Endothelial cell of umbilical vein (primary cell): ENCODE results near the gene NTMT1. TPM values are rescaled to one million over a fixed set of nuclear protein-coding genes. Genes with fewer than 3 reads are reported as not detected.

ENCODE experiments used
- BruUV-seq: library from RNA; stranded (reverse); fragments of 400-500 nt; replicated peaks from 2 replicates; lab custom pipeline; 2021; lab: Mats Ljungman, UMichigan
- CTCF ChIA-PET: fragments of 300-600, 350-600 bp; sonication (Branson Sonifier 250); formaldehyde crosslinking; loops from one replicate; lab custom pipeline; 2021; ENCODE audit warnings: antibody characterized with exemption, inconsistent platforms; lab: Charles Lee
- POLR2A ChIA-PET: fragments of 300-600, 350-600 bp; sonication (Branson Sonifier 250); formaldehyde crosslinking; loops from one replicate; lab custom pipeline; 2021; ENCODE audit warnings: antibody characterized with exemption, inconsistent platforms; lab: Charles Lee
- DNase-seq: peaks from one replicate; pipeline ENCODE4 v3.0.0-alpha.2; 2011; ENCODE audit warnings: low read depth, low spot score
- FAIRE-seq: peaks from 2 replicates; lab custom pipeline; 2011; peaks lifted over from hg19 to GRCh38; lab: Jason Lieb, UNC
- H2AFZ ChIP-seq: 2 replicates; pipeline ENCODE4 v1.6.0; 2012; ENCODE audit warnings: low read depth, low read length, control low read depth, inconsistent platforms
- H3K27ac ChIP-seq: 2 replicates; pipeline ENCODE4 v1.5.1; 2011; ENCODE audit warnings: low read depth, mild to moderate bottlenecking, control low read depth, low read length, moderate library complexity; ENCODE audit not compliant: insufficient read depth
- H3K27me3 ChIP-seq, 2 experiments: 2 replicates each; pipeline versions ENCODE4 v1.6.0 to v1.6.1; 2011; ENCODE audit warnings: low read length in 2 of 2, mixed read lengths in 1 of 2; ENCODE audit not compliant: control insufficient read depth in 2 of 2, insufficient read depth in 2 of 2
- H3K36me3 ChIP-seq, 2 experiments: 2 replicates in 1 of 2; 3 replicates in 1 of 2; pipeline ENCODE4 v1.5.1; 2011; ENCODE audit warnings: low read length in 2 of 2, mild to moderate bottlenecking in 1 of 2, moderate library complexity in 1 of 2; ENCODE audit not compliant: control insufficient read depth in 2 of 2, insufficient read depth in 2 of 2; ENCODE audit errors: extremely low read depth in 1 of 2
- H3K4me1 ChIP-seq: 3 replicates; pipeline ENCODE4 v1.5.1; 2011; ENCODE audit warnings: mild to moderate bottlenecking, low read length; ENCODE audit not compliant: control insufficient read depth, insufficient read depth; ENCODE audit errors: extremely low read depth
- H3K4me2 ChIP-seq: 2 replicates; pipeline ENCODE4 v1.6.1; 2011; ENCODE audit warnings: low read length, control low read depth, mixed read lengths; ENCODE audit not compliant: insufficient read depth
- H3K4me3 ChIP-seq, 3 experiments: fragments of 200-600 bp in 1 of 3; sonication (generic), shearing (Covaris generic) in 1 of 3; replicated peaks in 1 of 3; 2 replicates each; pipeline ENCODE4 v1.5.1; 2011 to 2016; ENCODE audit warnings: control low read depth in 3 of 3, low read length in 3 of 3, mild to moderate bottlenecking in 2 of 3, inconsistent platforms in 1 of 3, low read depth in 1 of 3, moderate library complexity in 1 of 3; ENCODE audit not compliant: insufficient read depth in 1 of 3
- H3K79me2 ChIP-seq: 2 replicates; pipeline ENCODE4 v1.6.0; 2012; ENCODE audit warnings: low read length, inconsistent platforms; ENCODE audit not compliant: control insufficient read depth, insufficient read depth
- H3K9ac ChIP-seq: replicated peaks from 2 replicates; pipeline ENCODE3; 2011; ENCODE audit warnings: low read length, control low read depth; ENCODE audit not compliant: insufficient read depth; ENCODE audit errors: extremely low read depth
- H3K9me1 ChIP-seq: replicated peaks from 3 replicates; pipeline ENCODE4 v1.6.0; 2011; ENCODE audit warnings: mild to moderate bottlenecking, low read length; ENCODE audit not compliant: control insufficient read depth, insufficient read depth; ENCODE audit errors: extremely low read depth
- H3K9me3 ChIP-seq: replicated peaks from 2 replicates; pipeline ENCODE4 v1.5.1; 2012; ENCODE audit warnings: low read length, inconsistent platforms; ENCODE audit not compliant: control insufficient read depth, insufficient read depth
- H4K20me1 ChIP-seq: replicated peaks from 2 replicates; pipeline ENCODE3; 2011; ENCODE audit warnings: mild to moderate bottlenecking, low read length; ENCODE audit not compliant: control insufficient read depth, insufficient read depth; ENCODE audit errors: extremely low read depth
- CTCF ChIP-seq, 2 donors: IDR thresholded peaks; 1 replicate in 1 of 2; 2 replicates in 1 of 2; pipeline ENCODE4 v1.5.1; 2011; ENCODE audit warnings: low read length in 2 of 2, mild to moderate bottlenecking in 2 of 2, moderate library complexity in 2 of 2, control low read depth in 1 of 2, inconsistent platforms in 1 of 2, low read depth in 1 of 2; ENCODE audit not compliant: insufficient read depth in 1 of 2; ENCODE audit errors: extremely low read depth in 1 of 2
- EZH2 ChIP-seq: IDR thresholded peaks from 2 replicates; pipeline ENCODE4 v1.6.1; 2012; ENCODE audit warnings: borderline replicate concordance, low read depth, mild to moderate bottlenecking, moderate library complexity, low read length, inconsistent platforms; ENCODE audit not compliant: severe bottlenecking
- FOS ChIP-seq: IDR thresholded peaks from 2 replicates; pipeline ENCODE4 v1.6.1; 2011; ENCODE audit warnings: mild to moderate bottlenecking, low read length, moderate library complexity, borderline replicate concordance; ENCODE audit not compliant: insufficient read depth
- GATA2 ChIP-seq: IDR thresholded peaks from 2 replicates; pipeline ENCODE4 v1.7.0; 2011; ENCODE audit warnings: low read depth, mild to moderate bottlenecking, moderate library complexity, mixed read lengths, low read length; ENCODE audit not compliant: insufficient read length, insufficient read depth
- JUN ChIP-seq: IDR thresholded peaks from 2 replicates; pipeline ENCODE4 v1.6.1; 2011; ENCODE audit warnings: borderline replicate concordance, low read depth; ENCODE audit not compliant: insufficient read length, insufficient read depth
- MYC ChIP-seq: IDR thresholded peaks from one replicate; pipeline ENCODE4 v1.6.1; 2011; ENCODE audit warnings: mild to moderate bottlenecking, low read depth, low read length
- POLR2A ChIP-seq: IDR thresholded peaks from 2 replicates; pipeline ENCODE4 v1.6.1; 2012; ENCODE audit warnings: low read depth, mild to moderate bottlenecking, control low read depth, low read length
- POLR2AphosphoS5 ChIP-seq: IDR thresholded peaks from 2 replicates; pipeline ENCODE4 v1.6.1; 2012; ENCODE audit warnings: low read depth, mild to moderate bottlenecking, control low read depth, low read length, moderate library complexity; ENCODE audit not compliant: insufficient read depth
- dilution Hi-C: fragments of 300-500 bp; cut with MboI; formaldehyde crosslinking; loops from one replicate; pipeline ENCODE4 v1.15.0; 2019; ENCODE audit warnings: low sequenced_read_pairs; ENCODE audit not compliant: extremely low pct_ligation_motif_present
- intact Hi-C: fragments of 100-400 bp; cut with micrococcal nuclease; formaldehyde crosslinking; loops from one replicate; pipeline ENCODE4 v1.10.0; 2022
- polyA plus RNA-seq, 4 experiments: library from polyadenylated mRNA; depleted of rRNA in 3 of 4; stranded (reverse) in 3 of 4; unstranded in 1 of 4; fragments of >200 nt; gene quantifications; 2 replicates each; pipeline versions ENCODE4 v1.2.1 to v1.2.3, GENCODE V29; 2011 to 2012; ENCODE audit warnings: missing spikeins in 1 of 4
- total RNA-seq: library from RNA; stranded (reverse); gene quantifications from 2 replicates; pipeline ENCODE4 v1.2.3, GENCODE V29; 2021
- TF ChIP-seq, protein P1 (sequence below): IDR thresholded peaks from 2 replicates; pipeline ENCODE4 v1.6.1; 2011; ENCODE audit not compliant: insufficient read depth, insufficient read length

NTMT1 gene
- total and polyA plus RNA-seq, 2 donors (not counting 3 experiments of a cell fraction or from before 2014, with no cell fraction given), result 47.6 to 58.3 TPM

DNA sequence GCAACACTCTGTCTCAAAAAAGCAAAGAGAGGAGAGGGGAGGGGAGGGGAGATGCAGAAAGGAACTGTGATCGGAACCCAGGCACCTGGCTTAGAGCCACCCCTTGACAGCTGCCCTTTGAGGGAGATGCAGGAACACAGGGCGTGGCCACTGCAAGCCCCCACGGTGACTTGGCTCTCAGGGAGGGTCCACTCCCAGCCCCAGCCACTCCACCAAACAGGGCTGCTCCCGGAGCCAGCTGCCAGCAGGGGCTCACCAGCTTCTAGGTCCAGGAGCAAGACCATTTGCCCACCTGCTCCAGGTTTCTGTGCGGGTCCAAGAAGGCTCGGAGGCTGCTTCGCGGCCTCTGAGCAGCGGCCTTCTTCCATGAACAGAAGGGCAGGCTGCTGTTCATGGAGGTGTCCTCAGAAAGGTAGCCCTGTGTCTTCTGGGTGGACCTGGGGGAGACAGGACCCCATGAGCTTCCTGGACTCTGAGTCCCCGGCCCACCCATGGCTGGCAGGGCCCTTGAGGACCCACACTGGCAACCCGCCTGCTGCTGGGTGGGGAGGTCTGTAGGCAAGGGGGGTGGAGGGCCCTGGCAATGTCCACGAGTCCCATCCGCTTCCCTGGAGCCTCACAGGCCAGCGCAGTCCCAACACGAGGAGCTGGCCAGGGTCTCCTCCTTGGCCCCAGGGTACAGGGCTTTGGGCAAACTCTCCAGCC lies 13.0 kb upstream of the NTMT1 start:
- H3K9me3 ChIP-seq, result no peaks in the 10 kb centered on the region
- no peak overlapping the region for H3K4me3 ChIP-seq
- ChIA-PET POLR2A (no interaction called here), CTCF (interaction anchor here (1.0 to 6.9 kb wide), 7 partner anchors 12 to 481 kb away, joined by 3 to 89 read pairs (median 8); partner anchors contain the start of gene NTMT1)
- H3K36me3 ChIP-seq, result no peaks in the 10 kb centered on the region
- peaks cover 0 to 5% of the 10 kb centered on the region in 2 experiments for H3K27me3 ChIP-seq
- H3K9ac ChIP-seq, result no peak overlapping the region
- no TSS peak for BruUV-seq
- intact Hi-C loops, result loop anchor here (5.0 to 10.0 kb wide), 2 partner anchors 291 to 608 kb away; no protein-coding TSS in a partner anchor
- no peaks in the 10 kb centered on the region for H4K20me1 ChIP-seq
- H3K27ac ChIP-seq, result no peak overlapping the region
- H3K4me1 ChIP-seq, result peaks cover 8% of the 10 kb centered on the region
- dilution Hi-C loops, result no loop called here
- H3K79me2 ChIP-seq, result no peaks in the 10 kb centered on the region
- DNase-seq (no peak), FAIRE-seq (no peak)
- H3K4me2 ChIP-seq, result no peak overlapping the region
- H3K9me1 ChIP-seq, result no peaks in the 10 kb centered on the region
- TF ChIP-seq GATA2 (no peak), MYC (no peak), FOS (no peak), JUN (no peak), POLR2AphosphoS5 (no peak), POLR2A (no peak), CTCF (IDR thresholded peaks at IDR 0.05; ENCODE audit: extremely low read depth in 1 of 2, insufficient read depth in 1 of 2, low read depth in 1 of 2, low read length in 2 of 2) (no peak), EZH2 (no peak)
- TF ChIP-seq, protein P1, sequence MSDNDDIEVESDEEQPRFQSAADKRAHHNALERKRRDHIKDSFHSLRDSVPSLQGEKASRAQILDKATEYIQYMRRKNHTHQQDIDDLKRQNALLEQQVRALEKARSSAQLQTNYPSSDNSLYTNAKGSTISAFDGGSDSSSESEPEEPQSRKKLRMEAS, result no peak
- no peak overlapping the region for H2AFZ ChIP-seq
